Diencephalon (tissue), 1 donor: ENCODE data around the gene THBS1. TPM values are rescaled to one million over a fixed set of nuclear protein-coding genes. Genes with fewer than 3 reads are reported as not detected.

Source experiments
- total RNA-seq: library from RNA; depleted of rRNA; stranded (reverse); fragments of >200 nt; gene quantifications from one replicate; pipeline ENCODE4 v1.2.3, GENCODE V29; 2014

Gene THBS1
- 10.4 TPM for total RNA-seq

GRCh38 chr15:39580485-39581241 lies at the start of gene THBS1:
Gene THBS1 (plus strand): TSS chr15:39581079. CDS start chr15:39581858, 779 bp downstream.

Other genes starting within 250 kb of the THBS1 start
- gene FSIP1, start 201.8 kb downstream of the THBS1 start, total RNA-seq: 22.6 TPM